Fibroblast of the conjunctiva (primary cell): Measurements from ENCODE around the gene ZSWIM5.
"Not testable (repeated sequence)": the region's sequence is repeated elsewhere in the genome, so short reads cannot be mapped to it uniquely, and the experiment has no call there.

Experiments used
- DNase-seq: peaks from one replicate; pipeline ENCODE4 v3.0.0-alpha.2; 2010; ENCODE audit warnings: low read depth

ZSWIM5 gene

GRCh38 chr1:45200906-45201500, 5.4 kb downstream of the ZSWIM5 start:
- no peak for DNase-seq

- DNase-seq = no peak
Observed at GRCh38 chr1:45200435-45200834, 6.0 kb downstream of the ZSWIM5 start.

DNA sequence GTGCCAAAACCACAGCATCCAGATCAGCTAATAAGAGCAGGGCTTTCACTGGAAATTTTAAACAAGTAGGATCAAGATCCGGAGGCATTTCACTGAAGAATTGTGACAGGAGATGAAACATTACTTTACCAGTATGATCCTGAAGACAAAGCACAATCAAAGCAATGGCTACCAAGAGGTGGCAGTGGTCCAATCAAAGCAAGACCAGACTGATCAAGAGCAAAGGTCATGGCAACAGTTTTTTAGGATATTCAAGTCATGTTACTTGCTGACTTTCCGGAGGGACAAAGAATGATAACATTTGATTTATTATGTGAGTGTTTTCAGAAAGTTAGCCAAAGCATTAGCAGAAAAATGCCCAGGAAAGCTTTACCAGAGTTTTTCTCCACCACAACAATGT, 8.2 kb downstream of the ZSWIM5 start:
- DNase-seq = no peak

DNA sequence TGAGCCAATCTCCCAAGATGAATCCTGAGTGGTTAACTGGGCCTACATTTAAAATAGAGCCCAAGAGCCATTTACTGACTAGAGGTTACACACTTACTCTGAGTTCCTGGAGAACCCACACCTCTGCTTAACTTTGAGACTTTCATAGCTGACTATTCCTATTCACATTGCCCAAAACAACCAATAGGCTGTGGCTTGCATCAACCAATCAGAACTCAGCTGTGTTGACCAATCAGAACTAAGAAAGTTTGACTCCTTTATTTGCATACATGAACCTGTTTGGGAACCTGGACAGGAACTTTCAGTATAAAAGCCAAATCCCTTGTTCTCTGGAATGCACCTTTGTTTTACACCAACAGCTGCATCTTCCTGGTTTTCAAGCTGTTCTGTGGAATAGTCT, 9.5 kb downstream of the ZSWIM5 start:
- DNase-seq = no peak

GRCh38 chr1:45191418-45191783, 15.0 kb downstream of the ZSWIM5 start:
- no peak for DNase-seq

- no peak for DNase-seq
Observed at GRCh38 chr1:45187725-45188124, 18.7 kb downstream of the ZSWIM5 start.

DNA sequence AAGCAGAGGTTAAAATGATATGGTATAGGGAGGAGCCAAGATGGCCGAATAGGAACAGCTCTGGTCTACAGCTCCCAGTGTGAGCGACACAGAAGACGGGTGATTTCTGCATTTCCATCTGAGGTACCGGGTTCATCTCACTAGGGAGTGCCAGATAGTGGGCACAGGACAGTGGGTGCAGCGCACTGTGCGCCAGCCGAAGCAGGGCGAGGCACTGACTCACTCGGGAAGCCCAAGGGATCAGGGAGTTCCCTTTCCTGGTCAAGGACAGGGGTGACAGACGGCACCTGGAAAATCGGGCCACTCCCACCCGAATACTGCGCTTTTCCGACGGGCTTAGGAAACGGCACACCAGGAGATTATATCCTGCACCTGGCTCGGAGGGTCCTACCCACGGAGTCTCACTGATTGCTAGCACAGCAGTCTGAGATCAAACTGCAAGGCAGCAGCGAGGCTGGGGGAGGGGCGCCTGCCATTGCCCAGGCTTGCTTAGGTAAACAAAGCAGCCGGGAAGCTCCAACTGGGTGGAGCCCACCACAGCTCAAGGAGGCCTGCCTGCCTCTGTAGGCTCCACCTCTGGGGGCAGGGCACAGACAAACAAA, 26.4 kb downstream of the ZSWIM5 start:
- not testable (repeated sequence) for DNase-seq

- DNase-seq = no peak
Observed at GRCh38 chr1:45177452-45177851, 29.0 kb downstream of the ZSWIM5 start.

DNA sequence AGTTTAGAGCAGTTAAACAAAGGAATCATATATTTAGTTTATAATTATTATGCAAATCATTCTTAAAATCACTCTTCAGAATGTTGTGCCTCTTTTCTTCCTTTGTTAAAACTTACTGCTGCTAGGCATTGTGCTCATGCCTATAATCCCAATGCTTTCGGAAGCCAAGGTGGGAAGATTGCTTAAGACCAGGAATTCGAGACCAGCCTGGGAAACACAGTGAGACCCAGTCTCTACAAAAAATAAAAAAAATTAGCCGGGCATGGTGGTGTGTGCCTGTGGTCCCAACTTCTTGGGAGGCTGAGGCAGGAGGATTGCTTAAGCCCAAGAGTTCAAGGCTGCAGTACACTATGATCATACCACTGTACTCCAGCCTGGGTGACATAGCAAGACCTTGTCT, 33.6 kb downstream of the ZSWIM5 start:
- no peak for DNase-seq

DNA sequence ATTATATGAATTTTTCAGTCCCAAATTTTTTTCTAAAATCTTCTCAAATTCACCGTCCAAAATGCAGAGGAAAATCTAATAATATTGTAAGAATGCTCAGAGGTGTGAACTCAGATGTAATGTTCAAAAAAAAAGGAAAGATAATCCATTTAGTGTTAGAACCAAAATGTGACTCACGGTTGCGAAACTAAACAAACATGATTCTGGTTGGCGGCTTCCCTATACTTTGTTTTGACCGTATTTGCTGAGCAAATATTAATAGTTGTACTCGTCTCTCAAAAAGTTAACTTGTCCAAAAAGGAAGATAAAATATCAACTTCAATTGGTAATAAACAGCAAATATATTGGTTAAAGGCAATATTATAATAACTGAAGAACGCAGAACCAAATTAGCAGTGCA, 34.4 kb downstream of the ZSWIM5 start:
- no peak for DNase-seq

GRCh38 chr1:45171575-45171974, 34.8 kb downstream of the ZSWIM5 start:
- DNase-seq = no peak

- DNase-seq = no peak
Observed at GRCh38 chr1:45170151-45170742, 36.2 kb downstream of the ZSWIM5 start.

GRCh38 chr1:45167947-45168346, 38.5 kb downstream of the ZSWIM5 start:
- not testable (repeated sequence) for DNase-seq

- not testable (repeated sequence) for DNase-seq
Observed at GRCh38 chr1:45164307-45164706, 42.1 kb downstream of the ZSWIM5 start.

GRCh38 chr1:45163111-45163510, 43.3 kb downstream of the ZSWIM5 start:
- DNase-seq = not testable (repeated sequence)

- DNase-seq = not testable (repeated sequence)
Observed at GRCh38 chr1:45162041-45163035, 44.1 kb downstream of the ZSWIM5 start.

DNA sequence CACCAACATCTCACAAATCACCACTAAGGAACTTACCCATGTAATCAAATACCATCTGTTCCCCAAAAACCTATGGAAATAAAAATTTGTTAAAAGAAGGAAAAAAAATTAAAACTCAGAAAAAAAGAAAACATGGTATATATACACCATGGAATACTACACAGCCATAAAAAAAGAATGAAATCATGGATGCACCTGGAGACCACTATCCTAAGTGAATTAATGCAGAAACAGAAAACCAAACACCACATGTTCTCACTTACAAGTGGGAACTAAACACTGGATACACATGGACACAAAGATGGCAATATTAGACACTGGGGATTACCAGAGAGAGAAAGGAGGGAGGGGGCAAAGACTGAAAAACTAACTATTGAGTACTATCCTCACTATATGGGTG, 50.4 kb downstream of the ZSWIM5 start:
- no peak for DNase-seq

DNA sequence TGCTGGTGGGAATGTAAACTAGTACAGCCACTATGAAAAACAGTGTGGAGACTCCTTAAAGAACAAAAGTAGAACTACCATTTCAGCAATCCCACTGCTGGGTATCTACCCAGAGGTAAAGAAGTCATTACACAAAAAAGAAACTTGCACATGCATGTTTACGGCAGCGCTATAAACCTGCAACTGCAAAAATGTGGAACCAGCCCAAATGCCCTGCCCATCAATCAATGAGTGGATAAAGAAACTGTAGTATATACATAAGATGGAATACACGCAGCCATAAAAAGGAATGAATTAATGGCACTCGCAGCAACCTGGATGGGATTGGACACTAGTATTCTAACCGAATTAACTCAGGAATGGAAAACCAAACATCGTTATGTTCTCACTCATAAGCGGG, 51.0 kb downstream of the ZSWIM5 start:
- DNase-seq = no peak

GRCh38 chr1:45152126-45152525, 54.3 kb downstream of the ZSWIM5 start:
- DNase-seq = no peak

DNA sequence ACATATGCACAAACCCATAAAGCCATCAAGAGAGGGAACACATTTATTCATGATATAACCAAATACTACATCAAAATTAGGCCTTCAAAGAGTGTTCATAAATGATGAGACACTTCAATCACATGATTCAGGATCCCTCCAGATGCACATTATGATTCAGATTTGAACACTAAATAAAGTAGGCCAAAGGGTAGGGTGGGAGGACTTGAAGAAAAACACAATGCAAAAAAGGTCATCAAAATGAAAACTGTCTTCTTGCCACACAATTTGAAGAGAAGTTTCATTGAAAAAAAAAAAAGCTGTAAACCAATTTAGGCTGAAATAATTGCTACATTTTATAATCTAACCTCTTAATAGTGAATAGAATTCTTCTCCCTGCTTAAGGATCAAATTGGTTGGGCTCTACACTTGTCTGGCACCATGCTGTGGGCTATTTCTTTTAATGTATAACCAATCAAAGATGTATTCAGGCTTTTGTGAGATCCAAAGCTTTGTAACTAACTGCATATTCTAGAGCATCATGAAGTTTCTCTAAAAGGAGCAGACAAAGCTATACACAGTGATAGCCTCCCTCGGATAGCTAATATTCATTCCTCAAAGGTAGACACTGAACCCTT, 58.1 kb downstream of the ZSWIM5 start:
- no peak for DNase-seq

GRCh38 chr1:45146833-45147232, 59.6 kb downstream of the ZSWIM5 start:
- DNase-seq = no peak
